ENCODE results near the gene MYH9. TPM values are rescaled to one million over a fixed set of nuclear protein-coding genes. Genes with fewer than 3 reads are reported as not detected.
A peak's percentile ranks its signal among the peaks of the same experiment; 100 is the strongest.

The MYH9 gene
- total RNA-seq, 1 donor from 2014 or later, result 378 TPM

GRCh38 chr22:36337365-36338130, 50.2 kb downstream of the MYH9 start:
- Histone ChIP-seq H3K4me3 (ENCODE audit: low read depth, low read length) (no peak overlapping the region), H3K27me3 (ENCODE audit: control insufficient read depth, insufficient read depth, low read length) (no peaks in the 10 kb centered on the region), H3K36me3 (ENCODE audit: control insufficient read depth, insufficient read depth, low read length) (peaks cover 31% of the 10 kb centered on the region)
- TF ChIP-seq, protein P1, sequence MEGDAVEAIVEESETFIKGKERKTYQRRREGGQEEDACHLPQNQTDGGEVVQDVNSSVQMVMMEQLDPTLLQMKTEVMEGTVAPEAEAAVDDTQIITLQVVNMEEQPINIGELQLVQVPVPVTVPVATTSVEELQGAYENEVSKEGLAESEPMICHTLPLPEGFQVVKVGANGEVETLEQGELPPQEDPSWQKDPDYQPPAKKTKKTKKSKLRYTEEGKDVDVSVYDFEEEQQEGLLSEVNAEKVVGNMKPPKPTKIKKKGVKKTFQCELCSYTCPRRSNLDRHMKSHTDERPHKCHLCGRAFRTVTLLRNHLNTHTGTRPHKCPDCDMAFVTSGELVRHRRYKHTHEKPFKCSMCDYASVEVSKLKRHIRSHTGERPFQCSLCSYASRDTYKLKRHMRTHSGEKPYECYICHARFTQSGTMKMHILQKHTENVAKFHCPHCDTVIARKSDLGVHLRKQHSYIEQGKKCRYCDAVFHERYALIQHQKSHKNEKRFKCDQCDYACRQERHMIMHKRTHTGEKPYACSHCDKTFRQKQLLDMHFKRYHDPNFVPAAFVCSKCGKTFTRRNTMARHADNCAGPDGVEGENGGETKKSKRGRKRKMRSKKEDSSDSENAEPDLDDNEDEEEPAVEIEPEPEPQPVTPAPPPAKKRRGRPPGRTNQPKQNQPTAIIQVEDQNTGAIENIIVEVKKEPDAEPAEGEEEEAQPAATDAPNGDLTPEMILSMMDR (IDR thresholded peaks at IDR 0.05; ENCODE audit: insufficient read depth, low read length, severe bottlenecking), result no peak
- DNase-seq (ENCODE audit: low read depth), result no peak
- no peak for FAIRE-seq

GRCh38 chr22:36336246-36337182, 51.3 kb downstream of the MYH9 start:
- no peak overlapping the region for H3K4me3 ChIP-seq (ENCODE audit: low read depth, low read length)
- FAIRE-seq, result peak; percentile 92
- TF ChIP-seq, protein P1 (IDR thresholded peaks at IDR 0.05; ENCODE audit: insufficient read depth, low read length, severe bottlenecking), result no peak
- peaks cover 30% of the 10 kb centered on the region for H3K36me3 ChIP-seq (ENCODE audit: control insufficient read depth, insufficient read depth, low read length)
- H3K27me3 ChIP-seq (ENCODE audit: control insufficient read depth, insufficient read depth, low read length), result no peaks in the 10 kb centered on the region
- no peak for DNase-seq (ENCODE audit: low read depth)

- no peaks in the 10 kb centered on the region for H3K27me3 ChIP-seq (ENCODE audit: control insufficient read depth, insufficient read depth, low read length)
- no peak for FAIRE-seq
- H3K36me3 ChIP-seq (ENCODE audit: control insufficient read depth, insufficient read depth, low read length), result peaks cover 26% of the 10 kb centered on the region
- no peak for DNase-seq (ENCODE audit: low read depth)
- TF ChIP-seq, protein P1 (IDR thresholded peaks at IDR 0.05; ENCODE audit: insufficient read depth, low read length, severe bottlenecking), result no peak
- H3K4me3 ChIP-seq (ENCODE audit: low read depth, low read length), result no peak overlapping the region
Observed at GRCh38 chr22:36335621-36336020, 52.1 kb downstream of the MYH9 start.

- no peak for FAIRE-seq
- H3K36me3 ChIP-seq (ENCODE audit: control insufficient read depth, insufficient read depth, low read length), result peaks cover 28% of the 10 kb centered on the region
- H3K27me3 ChIP-seq (ENCODE audit: control insufficient read depth, insufficient read depth, low read length), result no peaks in the 10 kb centered on the region
- DNase-seq (ENCODE audit: low read depth), result peak; percentile 59
- no peak overlapping the region for H3K4me3 ChIP-seq (ENCODE audit: low read depth, low read length)
- TF ChIP-seq, protein P1 (IDR thresholded peaks at IDR 0.05; ENCODE audit: insufficient read depth, low read length, severe bottlenecking), result no peak
Observed at GRCh38 chr22:36334821-36335603, 52.8 kb downstream of the MYH9 start.

- Histone ChIP-seq H3K27me3 (ENCODE audit: control insufficient read depth, insufficient read depth, low read length) (no peaks in the 10 kb centered on the region), H3K36me3 (ENCODE audit: control insufficient read depth, insufficient read depth, low read length) (peaks cover 26% of the 10 kb centered on the region), H3K4me3 (ENCODE audit: low read depth, low read length) (no peak overlapping the region)
- TF ChIP-seq, protein P1 (IDR thresholded peaks at IDR 0.05; ENCODE audit: insufficient read depth, low read length, severe bottlenecking), result peak; percentile 56
- FAIRE-seq (no peak), DNase-seq (ENCODE audit: low read depth) (no peak)
Observed at GRCh38 chr22:36334081-36334820, 53.5 kb downstream of the MYH9 start.

Data from bronchial epithelial cell (primary cell).